Myocyte (in vitro differentiated cells): ENCODE data around the gene MORN1. TPM values are rescaled to one million over a fixed set of nuclear protein-coding genes. Genes with fewer than 3 reads are reported as not detected.
"Not testable (repeated sequence)": the region's sequence is repeated elsewhere in the genome, so short reads cannot be mapped to it uniquely, and the experiment has no call there.

Source experiments
- DNase-seq: peaks from one replicate; pipeline ENCODE4 v3.0.0-alpha.2; 2012; ENCODE audit warnings: low read depth
- total RNA-seq: library from RNA; depleted of rRNA; stranded (reverse); fragments of >200 nt; gene quantifications from 2 replicates; pipeline ENCODE4 v1.2.3, GENCODE V29; 2014

The MORN1 gene
- total RNA-seq, 1 donor from 2014 or later, result 8.8 TPM

DNA sequence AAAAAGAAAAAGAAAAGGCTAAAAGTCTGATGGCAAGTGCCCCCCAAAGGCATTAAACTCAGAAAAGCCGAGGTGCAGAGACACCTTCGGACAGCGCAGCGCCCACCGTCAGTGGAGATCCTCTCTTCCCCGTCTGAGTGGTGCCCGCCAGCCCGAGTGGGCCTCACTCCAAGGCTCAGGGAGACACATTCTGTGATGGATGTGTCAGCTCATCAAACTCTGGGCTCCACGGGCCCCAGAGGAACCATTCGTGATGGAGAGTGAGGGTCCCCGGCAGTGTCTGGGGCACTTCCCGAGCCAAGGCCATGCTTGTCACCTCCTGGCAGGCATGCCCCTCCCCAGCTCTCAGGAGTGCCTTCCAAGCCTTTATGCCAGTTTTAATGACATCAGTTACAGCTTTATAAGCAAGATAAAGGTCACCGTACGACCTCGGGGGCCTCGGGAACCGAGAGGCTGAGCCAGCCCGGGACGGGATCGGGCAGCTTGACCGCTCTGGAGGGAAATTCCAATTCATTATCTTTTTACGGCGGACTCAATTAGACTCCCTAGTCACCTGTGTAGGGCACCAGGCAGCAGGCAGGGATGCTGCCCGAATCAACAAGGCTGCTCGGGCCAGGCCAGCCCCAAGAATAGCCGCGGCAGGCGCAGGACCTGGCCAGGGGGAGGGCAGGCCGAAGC is 49.5 kb downstream of the MORN1 start:
- no peak for DNase-seq

- DNase-seq, result no peak
Observed at GRCh38 chr1:2340918-2341254, 50.5 kb downstream of the MORN1 start.

GRCh38 chr1:2340086-2340917 is 51.1 kb downstream of the MORN1 start:
- no peak for DNase-seq

- no peak for DNase-seq
Observed at GRCh38 chr1:2339206-2340085, 51.9 kb downstream of the MORN1 start.

DNA sequence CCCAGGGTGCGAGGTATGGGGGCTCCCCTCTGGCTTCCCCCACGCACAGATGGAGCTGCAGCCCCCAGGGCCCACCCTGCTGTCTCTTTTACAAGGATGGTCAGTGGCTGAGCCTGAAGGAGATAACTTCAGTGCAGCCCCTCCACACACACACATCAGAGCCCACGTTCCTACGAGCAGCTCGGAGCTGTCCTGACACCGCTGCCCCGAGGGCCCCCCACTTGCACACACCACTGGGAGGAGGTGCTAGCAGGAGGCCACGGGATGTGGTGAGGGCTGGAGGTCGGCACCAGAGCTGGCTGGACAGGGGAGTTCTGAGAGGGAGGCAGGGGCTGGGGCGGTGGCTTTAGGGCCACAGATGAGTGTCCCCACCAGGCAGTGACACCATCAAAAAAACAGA is 53.9 kb downstream of the MORN1 start:
- DNase-seq, result no peak

- no peak for DNase-seq
Observed at GRCh38 chr1:2337081-2337480, 54.3 kb downstream of the MORN1 start.

DNA sequence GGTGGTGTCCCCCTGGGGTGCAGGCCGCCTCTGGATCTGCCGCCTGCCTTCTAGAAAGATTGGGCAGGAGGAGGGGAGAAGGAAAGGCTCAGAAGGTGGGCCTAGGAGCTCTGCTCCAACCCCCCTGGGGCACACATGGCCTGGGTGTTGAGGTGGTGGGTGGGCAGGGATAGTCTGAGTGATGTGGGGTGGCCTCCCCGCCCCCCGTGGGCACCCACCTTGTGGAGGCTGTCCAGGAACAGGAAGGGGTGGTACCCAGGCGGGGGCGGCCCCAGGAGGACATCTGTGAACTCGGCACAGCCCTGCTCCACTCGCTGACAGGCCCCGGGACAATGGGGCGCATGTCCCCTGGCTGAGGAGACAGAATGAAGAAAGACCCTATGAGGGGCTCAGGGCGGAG is 54.9 kb downstream of the MORN1 start:
- DNase-seq, result no peak

DNA sequence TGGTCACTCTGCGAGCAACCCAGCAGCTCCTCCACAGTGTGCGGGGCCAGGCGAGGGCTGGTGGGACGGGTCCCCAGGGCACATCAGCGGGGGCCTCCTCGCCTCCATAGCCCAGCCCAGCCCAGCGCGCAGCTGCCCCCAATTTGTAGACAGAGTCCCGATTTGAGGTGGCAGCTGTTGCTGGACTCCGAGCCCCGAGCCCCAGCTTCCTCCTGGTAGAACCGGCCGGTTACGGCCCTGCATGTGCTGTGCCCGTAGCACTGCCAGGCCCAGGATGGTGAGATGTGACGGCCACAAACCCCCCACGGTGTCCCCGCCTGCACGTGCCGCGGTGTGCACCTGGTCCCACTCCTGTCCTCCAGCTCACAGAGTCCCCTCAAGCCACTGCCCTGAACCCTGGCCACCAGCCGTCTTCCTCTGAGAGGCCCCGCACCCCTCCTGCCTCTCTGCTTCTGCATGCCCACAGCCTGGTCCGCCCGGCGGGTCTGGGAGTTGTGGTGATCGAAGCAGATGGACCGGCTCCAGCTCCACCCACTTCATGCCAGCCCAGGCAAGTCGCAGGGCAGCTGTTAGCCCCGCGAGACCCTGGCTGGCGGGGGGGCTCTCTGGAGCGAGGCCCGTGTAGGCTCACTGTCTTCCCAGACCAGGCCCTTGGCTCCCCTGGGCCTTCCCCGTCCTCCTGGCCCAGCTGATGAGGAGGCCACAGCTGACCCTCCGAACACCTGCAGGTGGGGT is 55.5 kb downstream of the MORN1 start:
- no peak for DNase-seq

- DNase-seq, result no peak
Observed at GRCh38 chr1:2334883-2335534, 56.3 kb downstream of the MORN1 start.

GRCh38 chr1:2334366-2334765 is 57.0 kb downstream of the MORN1 start:
- DNase-seq, result no peak

DNA sequence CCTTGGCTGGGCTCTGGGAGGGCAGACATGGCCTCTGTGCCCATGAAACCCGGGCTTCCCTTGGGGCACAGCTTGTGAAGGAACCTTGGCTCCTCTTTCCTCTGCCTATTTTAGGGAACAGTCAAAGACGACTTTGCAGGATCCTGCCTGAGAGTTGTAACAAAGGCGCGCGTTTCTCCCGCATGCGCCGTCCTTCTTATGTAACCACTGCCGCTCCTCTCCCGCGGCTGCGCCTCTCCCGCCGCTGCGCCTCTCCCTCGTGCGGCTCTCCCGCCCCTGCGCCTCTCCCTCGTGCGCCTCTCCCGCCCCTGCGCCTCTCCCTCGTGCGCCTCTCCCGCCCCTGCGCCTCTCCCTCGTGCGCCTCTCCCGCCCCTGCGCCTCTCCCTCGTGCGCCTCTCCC is 59.8 kb downstream of the MORN1 start:
- not testable (repeated sequence) for DNase-seq

GRCh38 chr1:2331200-2331544 is 60.2 kb downstream of the MORN1 start:
- DNase-seq, result no peak

GRCh38 chr1:2330519-2331199 is 60.7 kb downstream of the MORN1 start:
- peak; percentile 89 for DNase-seq

- DNase-seq, result peak; percentile 36
Observed at GRCh38 chr1:2330035-2330434, 61.3 kb downstream of the MORN1 start.

GRCh38 chr1:2328676-2329455 is 62.5 kb downstream of the MORN1 start:
- DNase-seq, result peak; percentile 68

DNA sequence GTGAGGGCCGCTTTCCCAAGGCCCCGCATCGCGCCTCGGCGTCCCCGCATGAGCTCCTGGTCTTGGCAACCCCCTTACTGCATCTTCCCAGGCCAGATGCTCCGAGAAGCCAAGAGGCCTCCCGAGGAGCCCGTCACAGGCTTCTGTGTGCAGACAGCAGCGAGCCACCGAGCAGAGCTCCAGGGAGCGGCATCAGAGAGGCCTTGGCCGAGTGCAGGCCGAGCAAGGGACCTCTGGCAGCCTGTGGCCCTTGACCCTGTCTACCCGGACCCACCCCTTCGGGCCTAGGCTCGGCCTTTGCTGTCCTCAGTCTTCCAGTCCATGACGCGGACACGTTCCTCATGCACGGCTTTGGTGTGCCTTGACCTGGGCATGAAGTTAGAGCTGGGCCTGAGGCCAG is 63.5 kb downstream of the MORN1 start:
- DNase-seq, result no peak

- DNase-seq, result not testable (repeated sequence)
Observed at GRCh38 chr1:2327162-2327561, 64.2 kb downstream of the MORN1 start.

GRCh38 chr1:2326524-2326923 is 64.8 kb downstream of the MORN1 start:
- peak; percentile 41 for DNase-seq
